ENCODE results near the gene WWC2.
"Not testable (repeated sequence)": the region's sequence is repeated elsewhere in the genome, so short reads cannot be mapped to it uniquely, and the experiment has no call there.

Gene WWC2

DNA sequence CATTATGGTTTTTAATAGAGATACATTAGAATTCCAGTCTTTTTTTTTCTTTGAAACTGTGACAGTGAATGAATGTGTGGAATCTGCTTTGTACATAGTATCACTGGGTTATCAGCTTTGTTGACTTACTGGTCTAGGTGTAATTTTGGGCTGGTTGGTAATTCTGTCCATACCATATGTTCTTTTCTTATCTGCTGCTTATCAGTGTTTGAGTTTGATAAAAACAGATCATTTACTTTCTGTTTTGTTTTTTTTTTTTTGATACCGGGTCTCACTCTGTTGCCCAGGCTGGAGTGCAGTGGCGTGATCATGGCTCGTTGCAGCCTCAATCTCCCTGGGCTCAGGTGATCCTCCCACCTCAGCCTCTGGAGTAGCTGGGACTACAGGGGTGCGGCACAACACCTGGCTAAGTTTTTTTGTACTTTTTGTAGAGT, 12.4 kb downstream of the WWC2 start:
- TF ChIP-seq, protein P1, sequence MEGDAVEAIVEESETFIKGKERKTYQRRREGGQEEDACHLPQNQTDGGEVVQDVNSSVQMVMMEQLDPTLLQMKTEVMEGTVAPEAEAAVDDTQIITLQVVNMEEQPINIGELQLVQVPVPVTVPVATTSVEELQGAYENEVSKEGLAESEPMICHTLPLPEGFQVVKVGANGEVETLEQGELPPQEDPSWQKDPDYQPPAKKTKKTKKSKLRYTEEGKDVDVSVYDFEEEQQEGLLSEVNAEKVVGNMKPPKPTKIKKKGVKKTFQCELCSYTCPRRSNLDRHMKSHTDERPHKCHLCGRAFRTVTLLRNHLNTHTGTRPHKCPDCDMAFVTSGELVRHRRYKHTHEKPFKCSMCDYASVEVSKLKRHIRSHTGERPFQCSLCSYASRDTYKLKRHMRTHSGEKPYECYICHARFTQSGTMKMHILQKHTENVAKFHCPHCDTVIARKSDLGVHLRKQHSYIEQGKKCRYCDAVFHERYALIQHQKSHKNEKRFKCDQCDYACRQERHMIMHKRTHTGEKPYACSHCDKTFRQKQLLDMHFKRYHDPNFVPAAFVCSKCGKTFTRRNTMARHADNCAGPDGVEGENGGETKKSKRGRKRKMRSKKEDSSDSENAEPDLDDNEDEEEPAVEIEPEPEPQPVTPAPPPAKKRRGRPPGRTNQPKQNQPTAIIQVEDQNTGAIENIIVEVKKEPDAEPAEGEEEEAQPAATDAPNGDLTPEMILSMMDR (conservative IDR thresholded peaks at IDR 0.05; ENCODE audit: low read depth, low read length) = no peak
- no peak overlapping the region for H3K4me3 ChIP-seq (ENCODE audit: low read depth, low read length)
- DNase-seq (ENCODE audit: low read depth) = no peak

DNA sequence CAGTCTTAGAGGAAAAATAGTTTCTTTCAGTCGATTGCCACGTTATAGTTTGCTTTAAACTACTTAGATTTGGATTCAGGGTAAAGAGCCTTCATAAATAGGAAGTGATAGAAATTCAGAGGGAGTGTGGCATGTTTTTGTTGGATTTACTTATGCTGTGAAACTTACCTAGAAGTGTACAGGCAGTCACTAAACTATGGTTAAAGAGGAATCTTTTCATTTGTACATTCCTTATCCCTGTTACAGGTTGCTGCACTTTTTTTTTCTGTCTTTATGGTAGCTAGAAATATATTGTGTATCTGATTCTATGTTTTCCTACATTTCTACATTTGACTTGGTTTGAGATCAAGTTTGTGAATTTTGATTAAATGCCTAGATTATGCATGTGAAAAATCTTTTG, 19.1 kb downstream of the WWC2 start:
- DNase-seq (ENCODE audit: low read depth) = no peak
- H3K4me3 ChIP-seq (ENCODE audit: low read depth, low read length) = no peak overlapping the region
- TF ChIP-seq, protein P1 (conservative IDR thresholded peaks at IDR 0.05; ENCODE audit: low read depth, low read length) = no peak

DNA sequence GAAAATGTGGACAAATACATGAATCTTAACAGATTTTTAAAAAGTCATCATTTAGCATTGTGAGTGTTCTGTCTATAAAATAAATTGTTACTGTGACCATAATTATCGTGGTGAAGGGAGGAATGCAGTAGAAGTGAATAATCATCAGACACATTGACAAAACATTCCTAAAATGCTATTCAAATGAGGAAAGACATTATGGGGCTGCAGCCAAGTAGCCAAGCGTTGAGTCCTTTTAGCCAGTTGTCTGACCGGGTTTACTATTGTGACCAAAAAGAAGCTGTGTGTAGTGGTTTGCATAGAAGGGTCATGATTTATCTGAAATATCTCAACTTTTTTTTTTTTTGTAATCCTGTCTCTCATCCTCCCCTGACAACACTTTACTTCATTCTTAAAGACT, 19.5 kb downstream of the WWC2 start:
- DNase-seq (ENCODE audit: low read depth) = peak; percentile 88
- no peak overlapping the region for H3K4me3 ChIP-seq (ENCODE audit: low read depth, low read length)
- TF ChIP-seq, protein P1 (conservative IDR thresholded peaks at IDR 0.05; ENCODE audit: low read depth, low read length) = no peak

DNA sequence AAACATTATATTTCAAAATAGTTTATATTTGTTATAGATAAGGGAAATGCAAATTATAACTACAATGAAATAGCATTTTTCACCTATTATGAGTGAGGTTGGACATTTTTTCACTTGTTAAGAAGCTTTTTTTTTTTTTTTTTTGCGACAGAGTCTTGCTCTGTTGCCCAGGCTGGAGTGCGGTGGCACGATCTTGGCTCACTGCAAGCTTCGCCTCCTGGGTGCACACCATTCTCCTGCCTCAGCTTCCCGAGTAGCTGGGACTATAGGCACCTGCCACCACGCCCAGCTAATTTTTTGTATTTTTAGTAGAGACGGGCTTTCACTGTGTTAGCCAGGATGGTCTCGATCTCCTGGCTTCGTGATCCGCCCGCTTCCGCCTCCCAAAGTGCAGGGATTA, 22.6 kb downstream of the WWC2 start:
- not testable (repeated sequence) for DNase-seq (ENCODE audit: low read depth)

DNA sequence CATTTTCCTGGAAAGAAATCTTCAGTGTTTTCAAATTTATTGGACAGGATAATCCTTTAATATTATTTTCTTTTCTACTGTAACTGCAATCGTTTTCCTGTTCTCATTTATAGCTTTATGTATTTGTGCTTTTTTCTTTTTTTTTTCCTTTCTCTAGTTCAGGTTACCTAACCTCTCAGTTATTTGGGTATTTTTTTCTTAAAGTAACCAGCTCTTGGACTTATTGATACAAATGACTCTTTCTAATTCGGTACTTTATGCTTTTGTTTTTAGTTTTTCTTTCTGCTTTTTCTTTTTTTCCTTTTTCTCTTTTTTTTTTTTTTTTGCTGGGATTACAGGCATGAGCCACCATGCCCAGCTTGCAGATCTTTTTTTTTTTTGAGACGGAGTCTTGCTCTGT, 25.2 kb downstream of the WWC2 start:
- DNase-seq (ENCODE audit: low read depth) = no peak
- TF ChIP-seq, protein P1 (conservative IDR thresholded peaks at IDR 0.05; ENCODE audit: low read depth, low read length) = no peak
- no peak overlapping the region for H3K4me3 ChIP-seq (ENCODE audit: low read depth, low read length)

More for the DNA sequence above, 22.6 kb downstream of the WWC2 start:
- not testable (repeated sequence) for H3K4me3 ChIP-seq (ENCODE audit: low read depth, low read length)

DNA sequence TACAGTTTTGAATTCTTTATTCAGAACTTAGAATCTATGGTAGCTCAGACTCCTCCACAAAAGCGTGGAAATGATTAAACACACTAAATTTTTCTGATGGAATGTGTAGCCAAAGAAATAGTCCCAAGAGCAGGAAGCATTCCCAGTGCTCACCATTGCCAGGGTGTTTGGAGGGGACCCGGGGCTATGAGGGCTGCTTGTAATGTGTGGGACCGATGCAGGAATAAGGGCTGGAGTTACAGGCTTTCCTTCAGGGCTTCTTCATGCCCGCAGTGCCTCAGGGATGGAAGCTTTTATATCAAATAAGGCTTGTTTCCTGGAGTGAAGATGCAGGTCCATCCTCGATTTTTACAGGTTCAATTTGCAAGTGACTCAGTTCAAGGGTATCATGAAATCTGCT, 25.8 kb downstream of the WWC2 start:
- DNase-seq (ENCODE audit: low read depth) = no peak
- TF ChIP-seq, protein P1 (conservative IDR thresholded peaks at IDR 0.05; ENCODE audit: low read depth, low read length) = no peak
- no peak overlapping the region for H3K4me3 ChIP-seq (ENCODE audit: low read depth, low read length)

DNA sequence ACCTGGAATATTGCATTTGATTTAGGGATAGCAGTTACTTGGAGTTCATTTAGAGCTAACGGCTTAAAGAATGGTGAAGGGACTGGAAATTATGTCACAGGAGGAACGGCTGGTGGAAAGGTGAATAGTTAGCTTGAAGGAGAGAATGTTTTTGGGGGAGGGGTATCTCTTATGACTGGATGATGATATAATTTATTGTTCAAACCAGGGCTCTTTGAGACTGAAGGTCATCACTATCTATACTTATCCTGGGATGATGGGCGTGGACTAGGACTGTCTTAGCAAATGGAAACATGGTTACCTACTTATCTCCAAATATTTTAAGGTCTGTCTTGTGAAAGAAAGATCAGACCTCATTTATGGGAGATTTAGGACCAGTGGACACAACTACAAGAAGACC, 30.1 kb downstream of the WWC2 start:
- TF ChIP-seq, protein P1 (conservative IDR thresholded peaks at IDR 0.05; ENCODE audit: low read depth, low read length) = no peak
- no peak for DNase-seq (ENCODE audit: low read depth)
- H3K4me3 ChIP-seq (ENCODE audit: low read depth, low read length) = no peak overlapping the region

DNA sequence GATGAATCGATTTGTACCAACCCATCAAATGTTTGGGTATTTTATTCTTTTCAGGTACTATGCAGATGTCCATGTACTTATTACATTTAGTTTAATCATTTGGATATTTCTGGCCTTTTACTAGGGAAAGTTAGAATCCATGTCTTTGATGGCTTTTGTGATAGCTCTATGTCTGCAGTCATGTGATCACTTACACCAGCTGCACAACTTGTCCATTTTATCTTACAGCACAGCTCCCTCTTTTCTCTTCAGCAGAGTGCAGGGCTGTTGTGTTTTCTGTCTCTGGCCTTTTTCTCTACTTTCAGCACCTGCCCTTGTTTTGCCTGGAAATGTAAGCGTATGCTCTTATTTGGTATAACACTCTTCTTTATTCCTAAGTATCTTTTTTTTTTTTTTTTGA, 30.6 kb downstream of the WWC2 start:
- TF ChIP-seq, protein P1 (conservative IDR thresholded peaks at IDR 0.05; ENCODE audit: low read depth, low read length) = no peak
- H3K4me3 ChIP-seq (ENCODE audit: low read depth, low read length) = no peak overlapping the region
- no peak for DNase-seq (ENCODE audit: low read depth)

All from choroid plexus epithelial cell (primary cell).